HuH-7 (cell line): ENCODE results near the gene TCIRG1.

Experiments used
- DNase-seq: peaks from one replicate; pipeline ENCODE4 v3.0.0; 2011; ENCODE audit warnings: low spot score

TCIRG1 gene

DNA sequence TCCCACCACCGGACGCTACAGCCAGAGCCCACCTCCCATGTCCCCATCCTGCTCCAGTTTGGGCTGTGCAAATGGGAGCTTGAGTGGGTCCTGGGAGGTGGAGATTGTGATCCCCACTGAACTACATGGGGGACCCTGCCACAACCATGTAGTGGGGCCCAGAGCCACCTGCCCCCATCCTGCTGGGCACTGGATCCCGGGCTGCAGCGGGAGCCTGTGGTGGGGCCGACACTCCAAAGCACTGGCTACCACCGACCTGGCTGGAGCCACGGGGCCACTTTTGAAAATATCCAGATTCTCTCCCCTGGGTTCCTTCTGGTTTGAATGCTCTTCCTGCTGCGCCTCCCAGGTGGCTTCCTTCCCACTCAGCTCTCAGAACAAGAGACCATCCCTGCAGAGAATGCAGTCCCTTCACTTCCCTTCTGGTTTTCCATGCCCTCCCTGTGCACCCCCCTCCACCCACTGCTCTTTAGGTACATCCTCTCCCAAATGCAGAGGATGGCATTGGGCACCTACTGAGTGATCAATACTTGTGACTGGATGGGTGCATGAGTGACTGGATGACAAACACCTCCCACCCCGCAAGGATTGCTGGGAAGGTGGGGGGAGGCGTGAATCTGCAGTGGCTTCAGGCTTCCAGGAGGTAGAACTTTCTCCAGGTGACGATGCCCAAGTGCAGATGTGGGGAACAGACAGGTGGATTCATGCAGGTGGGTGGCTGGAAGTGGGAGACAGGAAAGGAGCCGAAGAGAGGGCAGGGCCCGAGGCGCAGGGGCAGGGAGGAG lies 34.1 kb upstream of the TCIRG1 start:
- no peak for DNase-seq

DNA sequence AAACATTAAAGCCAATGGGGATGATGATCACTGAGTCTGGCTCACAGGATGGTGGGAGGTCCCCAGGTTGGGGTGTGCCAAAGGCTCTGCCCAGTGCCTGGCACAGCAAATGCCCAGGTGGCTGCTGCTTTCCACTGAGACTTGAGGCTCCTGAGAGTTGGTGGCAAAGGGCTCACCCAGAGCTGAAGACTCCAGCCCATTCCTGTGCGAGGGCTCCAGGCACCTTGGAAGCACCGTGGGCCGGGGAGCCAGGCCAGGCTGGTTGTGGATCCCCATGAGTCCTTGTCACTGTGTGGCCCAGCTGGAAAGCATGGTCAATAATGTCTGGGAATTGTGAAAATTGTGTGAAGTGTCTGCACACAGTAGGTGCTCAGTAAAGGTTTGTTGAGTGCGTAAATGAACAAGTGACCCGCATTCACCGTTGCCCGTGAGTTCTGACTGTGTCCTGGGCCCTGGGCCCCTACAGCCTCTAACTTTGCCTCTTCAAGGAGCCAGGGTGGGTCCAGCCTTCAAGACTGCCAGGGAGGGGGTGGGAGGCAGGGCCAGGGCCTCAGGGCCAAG lies 32.1 kb upstream of the TCIRG1 start:
- DNase-seq = no peak

DNA sequence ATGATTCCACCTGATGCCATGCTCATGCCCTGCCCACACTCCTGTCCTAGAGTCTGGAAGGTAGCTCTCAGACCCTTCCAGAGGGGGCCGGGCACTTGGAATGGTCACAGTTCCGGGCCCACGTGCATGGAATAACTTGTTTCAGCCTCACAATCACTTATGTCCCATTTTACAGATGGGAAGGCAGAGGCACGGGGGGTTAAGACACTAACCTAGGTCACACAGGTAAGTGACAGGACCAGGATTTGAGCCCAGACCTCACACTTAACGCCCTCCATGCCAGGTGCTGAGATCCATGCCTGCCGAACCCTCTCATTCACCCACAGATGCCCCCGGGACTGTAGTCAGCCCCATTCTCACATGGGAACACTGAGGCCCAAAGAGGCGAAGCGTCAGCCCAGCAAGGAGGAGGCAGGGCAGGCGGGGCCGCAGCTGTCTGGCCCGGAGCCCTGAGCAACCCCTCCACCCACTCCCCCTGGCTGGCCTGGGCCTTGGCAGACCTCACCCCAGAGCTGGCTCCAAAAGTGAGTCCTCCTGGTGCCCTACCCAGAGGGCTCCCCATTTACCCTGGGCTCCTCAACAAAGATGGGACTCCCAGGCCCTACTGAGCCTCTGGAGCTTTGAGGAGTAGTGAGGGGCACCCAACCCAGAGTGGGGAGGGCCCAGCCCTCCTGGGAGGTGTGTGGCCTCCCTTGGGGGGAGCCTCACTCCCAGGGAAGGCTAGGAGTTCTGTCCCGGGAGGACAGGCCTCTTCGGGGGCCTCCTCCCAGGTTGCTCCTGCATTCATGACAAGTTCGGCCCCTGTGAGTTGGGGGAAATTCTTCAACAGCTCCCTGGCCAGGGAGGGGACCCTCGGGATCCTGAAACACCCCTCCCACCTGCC lies 31.1 kb upstream of the TCIRG1 start:
- no peak for DNase-seq

DNA sequence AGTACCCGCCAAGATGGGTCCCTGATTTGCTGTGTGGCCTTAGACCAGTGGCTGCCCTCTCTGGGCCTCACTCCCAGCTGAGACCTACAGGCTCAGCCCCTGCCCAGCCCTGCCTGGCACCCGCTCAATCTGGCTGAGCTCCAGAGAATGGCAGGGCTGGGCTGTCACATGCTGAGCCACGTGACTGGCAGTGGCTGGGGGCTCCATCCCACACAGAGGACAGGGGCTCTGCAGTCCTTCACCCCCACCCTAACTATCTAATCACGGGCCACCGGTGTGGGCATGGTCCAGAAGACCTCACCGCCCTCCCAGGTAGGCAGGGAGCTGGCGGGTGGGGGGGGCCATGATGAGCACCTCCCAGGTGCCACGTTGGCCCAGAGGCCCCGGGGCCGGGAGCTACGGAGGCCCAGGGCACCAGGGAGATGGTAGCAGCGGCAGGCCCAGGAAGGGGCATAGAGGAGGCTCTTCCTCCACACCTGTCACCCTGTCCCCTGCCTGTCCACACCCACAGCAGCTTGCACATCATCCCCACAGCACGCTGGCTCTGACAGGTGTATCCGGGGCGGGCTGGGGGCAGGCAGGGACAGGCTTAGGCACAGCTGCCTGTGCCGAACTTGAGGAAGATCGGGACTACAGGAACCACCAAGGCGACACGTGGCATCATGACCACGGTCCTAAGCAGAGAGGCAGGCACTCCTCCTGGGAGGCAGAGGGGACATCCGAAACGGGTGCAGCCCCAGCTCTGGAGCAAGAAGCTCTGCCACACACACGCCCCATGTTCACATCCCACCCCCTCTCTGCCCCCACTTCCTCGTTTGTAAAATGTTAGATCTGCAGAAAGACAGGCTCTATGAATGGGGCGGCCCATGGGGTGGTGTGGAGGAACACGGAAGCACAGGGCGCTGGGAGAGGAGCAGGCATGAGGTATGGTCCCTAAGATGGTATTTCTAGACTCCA lies 30.2 kb upstream of the TCIRG1 start:
- DNase-seq = no peak

DNA sequence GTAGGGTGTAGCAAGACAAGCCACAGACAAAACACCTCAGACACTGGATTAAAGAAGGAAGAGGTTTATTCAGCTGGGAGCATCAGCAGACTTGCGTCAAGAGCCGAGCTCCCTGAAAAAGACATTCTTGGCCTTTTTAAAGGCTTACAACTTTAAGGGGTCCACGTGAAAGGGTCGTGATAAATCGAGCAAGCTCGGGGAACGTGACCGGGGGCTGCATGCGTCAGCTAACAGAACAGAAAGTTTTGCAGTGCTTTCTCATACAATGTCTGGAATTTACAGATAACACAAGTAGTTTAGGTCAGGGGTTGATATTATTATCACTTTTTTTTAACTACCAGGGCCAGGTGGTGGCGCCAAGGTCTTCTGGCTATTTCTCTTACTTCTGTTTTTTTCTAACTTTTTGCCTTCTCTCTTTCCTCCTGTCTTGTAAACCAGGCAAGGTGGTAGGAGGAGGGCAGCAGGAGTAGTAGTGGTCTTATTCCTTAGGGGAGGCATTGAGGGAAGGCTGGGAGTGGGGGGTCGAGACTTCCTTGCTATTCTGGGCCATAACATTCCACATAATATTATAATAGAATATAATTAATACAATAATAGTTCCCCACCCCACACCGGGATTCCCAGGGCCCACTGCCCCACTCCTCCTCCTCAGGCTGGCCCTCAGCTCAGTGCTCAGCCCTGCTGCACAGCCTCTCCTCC lies 29.3 kb upstream of the TCIRG1 start:
- no peak for DNase-seq

DNA sequence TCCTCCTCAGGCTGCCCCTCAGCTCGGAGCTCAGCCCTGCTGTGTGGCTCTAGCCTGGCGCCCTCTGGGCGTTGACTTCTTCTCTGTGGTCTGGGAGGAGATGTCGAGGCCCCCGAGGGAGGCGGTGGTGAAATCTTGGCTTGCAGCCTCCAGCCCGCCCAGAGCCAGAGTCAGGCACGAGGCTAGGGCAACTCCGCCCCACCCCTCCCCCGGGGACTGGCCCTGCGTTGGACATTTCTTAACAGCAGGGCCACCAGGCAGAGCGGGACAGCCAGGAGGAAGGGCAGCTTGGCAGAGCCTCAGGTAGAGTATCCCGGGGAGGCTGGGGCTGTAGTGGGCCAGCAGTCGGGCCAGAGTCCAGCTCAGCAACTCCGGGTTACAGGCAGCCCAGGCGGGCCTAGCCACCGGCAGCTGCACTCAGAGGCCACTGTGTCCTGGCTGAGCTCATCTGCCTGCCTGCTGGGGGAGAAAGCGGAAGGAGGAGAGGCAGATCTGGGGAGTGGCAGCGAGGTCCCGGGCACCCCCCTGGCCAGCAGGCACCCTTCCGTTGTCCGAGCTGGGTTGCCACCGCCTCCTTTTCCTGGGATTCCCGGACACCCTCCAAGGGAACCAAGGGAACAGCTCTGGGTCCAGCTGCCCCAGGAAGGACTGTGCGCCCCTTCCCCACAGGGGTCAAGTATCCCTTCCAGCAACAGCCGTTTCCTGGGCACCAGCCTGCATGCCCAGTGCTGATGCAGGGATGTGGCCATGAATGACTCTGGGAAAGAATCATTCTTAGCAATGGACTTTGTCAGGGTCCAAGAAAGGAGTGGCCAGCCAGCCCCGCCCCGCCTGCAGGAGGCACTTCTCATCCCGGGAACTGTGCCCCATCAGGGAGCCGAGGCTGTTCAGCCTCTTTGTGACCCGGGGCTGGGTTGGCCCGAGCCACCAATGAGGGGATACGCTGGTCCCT lies 28.5 kb upstream of the TCIRG1 start, which contains the start of gene ALDH3B1:
TSS of gene ALDH3B1 (plus strand) at position 238 of the 952 bp plus-strand sequence. CDS start 4,971 bp downstream, outside the sequence.
- peak; percentile 100 for DNase-seq

DNA sequence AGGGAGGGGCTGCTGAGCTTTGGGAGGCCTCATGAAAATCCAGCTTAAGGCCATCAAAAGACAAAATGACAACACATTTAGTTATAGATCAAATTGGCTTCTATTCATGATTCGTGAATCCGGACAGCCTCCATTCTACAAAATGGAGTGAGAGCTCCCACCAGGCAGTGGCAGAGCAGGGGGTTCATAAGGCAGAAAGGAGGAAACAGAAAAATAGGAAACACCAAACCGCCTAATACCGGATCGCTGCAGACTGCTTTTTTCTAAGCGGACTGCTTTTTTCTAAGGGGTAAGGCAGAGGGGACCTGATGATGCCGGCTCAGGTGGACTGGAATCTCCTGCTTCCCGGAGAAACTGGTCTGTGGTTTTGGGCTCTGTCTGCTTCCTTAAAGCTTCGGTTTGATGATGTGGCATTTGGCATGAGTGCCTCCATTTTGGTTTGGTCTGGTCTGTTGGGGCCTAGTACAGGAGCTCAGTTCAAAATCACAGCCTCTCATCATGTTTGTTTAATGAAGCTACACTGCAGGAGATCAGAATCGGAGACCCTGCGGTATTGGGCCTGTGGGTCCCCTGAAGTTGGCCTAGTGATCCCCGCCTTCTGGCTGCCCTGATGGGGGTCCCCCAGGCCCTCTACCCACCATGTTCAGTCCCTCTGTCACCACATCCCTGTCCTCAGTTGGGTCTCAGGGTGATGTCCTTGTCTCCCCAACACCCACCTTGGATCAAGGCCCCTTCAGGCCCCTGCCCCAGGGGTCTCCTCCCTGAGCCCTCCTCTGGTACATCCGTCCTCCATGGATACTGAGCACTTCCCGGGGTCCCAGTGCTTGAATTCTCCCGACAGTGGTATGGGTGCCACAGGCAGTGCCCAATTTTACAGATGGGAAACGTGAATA lies 27.5 kb upstream of the TCIRG1 start:
- no peak for DNase-seq

DNA sequence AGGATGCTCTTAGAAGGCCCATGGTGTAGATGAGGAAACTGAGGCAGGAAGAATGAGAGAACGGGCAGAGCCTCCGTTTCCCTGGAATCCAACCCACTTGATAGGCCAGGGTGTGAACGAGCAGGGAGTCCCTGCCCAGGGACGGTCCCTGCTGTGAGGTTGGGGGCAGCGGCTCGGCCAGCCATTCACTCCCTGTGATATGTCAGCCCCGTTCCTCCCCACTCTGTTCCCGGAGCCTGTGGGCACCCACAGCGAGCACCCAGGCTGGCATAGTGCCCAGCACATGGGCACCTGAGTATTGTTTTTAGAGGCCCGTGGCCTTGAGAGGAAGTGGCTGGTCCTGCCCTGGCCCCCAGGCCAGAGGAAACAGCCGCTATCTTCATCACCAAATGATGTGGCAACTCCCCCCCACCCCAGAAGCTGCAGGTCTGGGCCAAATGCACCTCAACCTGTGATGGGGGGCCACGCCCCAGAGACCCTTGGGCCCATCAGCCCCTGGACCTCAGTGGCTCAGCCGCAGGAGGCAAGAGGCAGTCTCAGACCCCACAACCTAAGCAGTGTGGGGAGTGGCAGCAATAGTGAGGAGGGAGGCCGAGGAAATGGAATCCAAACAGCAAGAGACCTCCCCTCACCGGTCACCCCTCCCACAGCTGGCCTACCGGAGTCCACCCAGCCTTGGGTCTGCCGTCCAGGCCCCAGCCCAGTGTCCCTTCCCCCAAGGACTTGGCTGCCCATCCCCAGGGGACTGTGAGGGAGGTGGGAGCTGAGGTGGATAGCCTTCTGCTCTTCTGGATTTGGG lies 26.6 kb upstream of the TCIRG1 start:
- DNase-seq = no peak

DNA sequence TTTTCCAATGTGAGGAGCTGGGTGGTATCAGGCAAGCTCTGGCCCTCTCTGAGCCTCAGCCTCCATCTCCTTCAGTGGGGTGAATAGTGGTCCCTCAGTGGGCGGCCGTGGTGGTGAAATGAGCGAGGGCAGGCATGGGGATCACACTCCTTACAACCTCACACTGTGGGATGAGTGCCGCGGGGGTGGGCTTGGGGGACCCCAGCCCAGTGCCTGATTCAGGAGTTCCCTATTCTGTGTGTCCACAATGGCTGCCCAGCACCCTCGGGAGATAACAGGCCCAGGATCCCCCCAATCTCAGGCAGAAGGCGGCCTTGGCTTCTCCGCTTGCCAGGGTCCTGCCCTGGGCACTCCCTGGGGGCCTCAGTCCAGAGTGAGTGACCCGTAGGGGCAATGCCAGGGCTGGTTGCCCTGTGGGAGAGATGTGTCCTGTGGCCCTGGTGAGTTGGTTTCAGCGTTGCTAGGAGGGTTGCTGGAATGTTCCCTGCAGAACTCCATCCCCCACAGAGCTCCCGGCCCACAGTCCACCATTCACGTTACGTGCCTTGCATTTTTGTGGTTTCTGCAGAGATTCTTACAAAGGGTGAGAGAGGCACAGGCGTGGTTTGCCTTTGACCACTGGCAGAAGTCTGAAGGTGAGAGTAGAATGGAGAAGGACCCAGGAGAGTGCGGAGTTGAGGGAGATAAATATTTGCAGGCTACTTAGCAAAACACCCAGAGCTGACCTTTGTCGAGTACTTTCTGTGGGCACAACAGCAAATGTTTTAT lies 25.8 kb upstream of the TCIRG1 start:
- DNase-seq = peak; percentile 94

DNA sequence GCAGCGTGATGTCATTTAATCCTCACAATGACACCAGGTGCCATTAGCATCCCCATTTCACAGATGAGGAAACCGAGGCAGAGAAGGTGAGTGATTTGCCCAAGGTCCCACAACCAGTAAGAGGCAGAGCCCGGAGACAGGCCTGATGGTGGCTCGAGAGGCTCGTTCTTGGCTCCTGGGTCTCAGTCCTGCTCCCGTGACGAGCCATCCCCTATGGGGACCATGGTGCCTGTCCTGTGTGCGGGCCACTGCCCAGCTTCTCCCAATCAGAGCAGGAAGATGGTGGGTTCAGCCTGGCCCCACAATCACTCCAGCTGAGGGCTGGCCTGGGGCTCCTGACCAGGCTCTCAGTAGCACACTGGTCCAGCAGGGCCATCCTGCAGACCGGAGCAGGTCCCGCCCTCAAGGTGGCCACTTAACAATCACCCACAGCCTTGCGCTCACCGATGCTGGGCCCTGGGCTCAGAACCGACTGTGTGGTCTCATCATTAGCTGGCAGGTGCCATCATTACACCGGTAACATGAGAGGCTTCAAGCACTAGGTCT lies 25.1 kb upstream of the TCIRG1 start:
- no peak for DNase-seq

DNA sequence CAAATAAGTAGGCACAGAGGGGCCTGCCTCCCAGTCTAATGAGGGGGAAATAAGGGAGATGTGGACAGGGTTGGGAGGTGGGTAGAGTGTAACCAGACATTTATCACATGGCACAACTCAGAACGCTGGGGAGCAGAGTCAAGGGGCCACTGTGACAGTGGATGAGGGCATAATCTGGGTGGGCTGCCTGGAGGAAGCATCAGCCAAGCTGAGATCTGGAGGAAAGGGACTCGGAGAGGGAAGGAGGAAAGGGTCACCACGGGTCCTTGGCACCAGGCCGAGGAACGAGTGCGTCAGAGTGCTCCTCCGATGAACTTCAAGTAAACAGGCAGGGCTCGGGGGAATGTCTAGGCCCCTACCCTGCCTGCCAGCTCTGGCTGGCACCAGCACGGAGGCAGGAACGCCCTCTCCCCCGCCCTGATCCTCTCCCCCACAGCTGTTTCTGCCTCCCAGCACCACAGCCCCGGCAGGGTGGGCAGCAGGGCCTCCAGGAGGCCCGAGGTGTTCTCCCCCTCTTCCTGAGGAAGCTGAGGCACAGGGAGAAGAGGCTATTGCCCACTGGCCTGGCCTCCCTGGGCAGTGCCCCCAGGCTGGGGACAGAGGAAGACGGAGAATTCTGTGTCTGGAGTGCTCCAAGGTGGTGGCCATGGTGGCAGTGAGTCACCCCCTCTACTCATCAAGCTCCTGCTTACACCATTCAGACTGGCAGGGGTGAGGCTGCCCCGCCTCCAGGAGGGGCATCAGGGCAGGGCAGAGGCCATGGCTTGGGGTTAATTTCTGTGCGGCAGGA lies 24.5 kb upstream of the TCIRG1 start:
- no peak for DNase-seq

DNA sequence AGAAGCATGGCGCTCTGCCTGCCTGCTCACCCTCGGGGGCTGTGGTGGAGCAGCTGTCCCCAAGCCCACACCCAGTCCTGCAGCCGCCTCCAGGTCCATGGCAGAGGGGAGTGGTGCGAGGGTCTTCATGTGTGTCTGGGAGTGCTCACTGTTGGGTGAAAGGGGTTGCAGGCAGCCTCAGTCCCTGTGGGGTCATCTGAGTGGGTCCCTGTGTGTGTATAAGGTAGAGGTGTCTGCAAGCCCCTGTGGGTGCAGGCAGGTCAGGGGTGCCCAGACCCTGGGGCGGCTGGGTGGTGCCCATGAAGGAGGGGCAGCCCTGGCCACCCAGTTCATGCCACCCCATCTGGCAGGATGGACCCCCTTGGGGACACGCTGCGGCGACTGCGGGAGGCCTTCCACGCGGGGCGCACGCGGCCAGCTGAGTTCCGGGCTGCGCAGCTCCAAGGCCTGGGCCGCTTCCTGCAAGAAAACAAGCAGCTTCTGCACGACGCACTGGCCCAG lies 23.8 kb upstream of the TCIRG1 start:
- DNase-seq = no peak

DNA sequence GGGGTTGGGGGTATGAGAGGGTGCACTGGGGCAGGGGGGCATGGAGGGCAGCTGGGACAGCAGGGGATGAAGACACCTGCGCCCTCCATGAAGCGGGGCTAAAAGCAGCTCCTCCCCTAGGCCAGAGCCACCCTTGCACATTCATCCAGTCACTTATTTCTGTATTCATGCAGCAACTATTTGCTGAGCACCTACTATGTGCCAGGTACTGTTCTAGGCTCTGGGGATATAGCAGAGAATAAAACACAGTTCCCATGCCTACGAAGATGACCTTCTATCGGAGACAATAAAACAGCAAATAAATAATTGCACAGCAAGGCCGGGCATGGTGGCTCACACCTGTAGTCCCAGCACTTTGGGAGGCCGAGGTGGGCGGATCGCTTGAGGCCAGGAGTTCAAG lies 23.4 kb upstream of the TCIRG1 start:
- DNase-seq = no peak

DNA sequence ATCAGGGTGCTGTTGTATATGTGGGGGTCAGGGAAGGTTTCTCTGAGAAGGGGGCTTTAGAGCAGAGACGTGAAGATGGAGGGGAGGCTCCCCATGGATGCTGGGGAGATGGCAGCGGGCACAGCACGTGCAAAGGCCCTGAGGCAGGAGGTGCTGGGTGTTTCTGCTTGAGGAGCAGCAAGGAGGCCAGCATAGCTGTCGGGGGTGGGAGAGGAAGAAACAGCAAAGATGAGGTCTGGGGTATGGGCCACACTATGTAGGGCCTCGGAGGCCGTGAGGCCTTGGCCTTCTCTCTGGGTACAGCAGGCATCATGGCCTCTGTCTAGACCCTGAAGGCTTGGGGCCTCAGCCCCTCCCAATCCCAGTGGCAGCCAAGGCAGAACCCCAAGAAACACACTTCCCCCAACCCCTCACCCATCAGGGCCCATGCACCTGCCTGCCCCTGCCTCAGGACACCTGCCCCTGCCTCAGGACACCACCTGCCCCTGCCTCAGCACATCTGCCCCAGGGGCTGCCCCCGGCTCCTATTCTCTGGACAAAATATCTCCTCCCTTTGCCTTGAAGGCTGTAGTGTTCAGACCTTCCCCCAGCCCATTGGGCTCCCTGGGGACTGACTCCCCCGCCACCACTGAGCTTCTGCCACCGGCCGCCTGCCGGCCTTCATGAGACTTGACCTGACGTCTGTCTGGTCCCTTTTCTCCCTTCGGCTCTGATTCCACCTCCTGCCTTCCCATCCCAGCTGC lies 22.5 kb upstream of the TCIRG1 start:
- no peak for DNase-seq
